ENCODE measurements around the gene METTL1.

DNA sequence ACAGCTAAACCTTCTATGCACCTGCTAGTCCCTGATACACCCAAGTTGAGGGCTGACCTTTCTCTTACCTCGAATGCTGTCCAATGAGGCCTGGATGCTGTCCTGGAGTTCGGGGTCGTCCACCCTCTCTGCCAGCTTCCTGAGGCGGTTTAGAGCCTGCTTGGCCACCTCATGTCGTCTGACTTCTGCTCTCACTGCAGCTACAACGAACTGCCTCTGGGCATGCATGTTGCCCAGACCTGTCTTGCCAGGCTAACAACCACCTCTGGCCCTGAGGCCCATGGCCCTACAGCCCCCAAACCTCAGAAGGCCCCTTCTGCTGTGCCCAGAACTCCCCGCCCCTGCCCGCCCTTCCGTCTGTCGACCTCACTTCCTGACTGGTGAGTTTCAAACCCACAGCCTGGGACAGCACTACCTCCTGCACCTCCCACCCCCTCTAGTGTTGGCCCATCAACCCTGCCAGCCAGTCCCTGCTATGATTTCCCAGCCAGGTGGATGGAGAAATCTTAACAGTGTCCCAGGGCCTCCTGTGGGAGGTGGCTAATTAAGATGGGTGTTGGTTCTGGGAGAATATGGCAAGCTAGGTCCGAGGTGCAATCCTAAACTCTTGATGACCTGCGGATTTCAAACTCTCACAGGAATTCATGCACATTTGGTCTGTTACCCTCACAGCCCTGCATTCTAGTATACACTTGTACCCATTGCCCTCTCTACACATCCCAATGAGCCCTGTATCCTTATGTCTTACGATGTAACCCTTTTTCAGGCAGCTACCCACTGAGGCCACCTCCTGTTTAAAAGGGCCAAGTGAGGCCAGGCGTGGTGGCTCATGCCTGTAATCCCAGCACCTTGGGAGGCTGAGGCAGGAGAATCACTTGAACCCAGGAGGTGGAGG lies 29.8 kb downstream of the METTL1 start:
- TF ChIP-seq POLR2AphosphoS5 (IDR thresholded peaks at IDR 0.05): no peak
- TF ChIP-seq, protein P1, sequence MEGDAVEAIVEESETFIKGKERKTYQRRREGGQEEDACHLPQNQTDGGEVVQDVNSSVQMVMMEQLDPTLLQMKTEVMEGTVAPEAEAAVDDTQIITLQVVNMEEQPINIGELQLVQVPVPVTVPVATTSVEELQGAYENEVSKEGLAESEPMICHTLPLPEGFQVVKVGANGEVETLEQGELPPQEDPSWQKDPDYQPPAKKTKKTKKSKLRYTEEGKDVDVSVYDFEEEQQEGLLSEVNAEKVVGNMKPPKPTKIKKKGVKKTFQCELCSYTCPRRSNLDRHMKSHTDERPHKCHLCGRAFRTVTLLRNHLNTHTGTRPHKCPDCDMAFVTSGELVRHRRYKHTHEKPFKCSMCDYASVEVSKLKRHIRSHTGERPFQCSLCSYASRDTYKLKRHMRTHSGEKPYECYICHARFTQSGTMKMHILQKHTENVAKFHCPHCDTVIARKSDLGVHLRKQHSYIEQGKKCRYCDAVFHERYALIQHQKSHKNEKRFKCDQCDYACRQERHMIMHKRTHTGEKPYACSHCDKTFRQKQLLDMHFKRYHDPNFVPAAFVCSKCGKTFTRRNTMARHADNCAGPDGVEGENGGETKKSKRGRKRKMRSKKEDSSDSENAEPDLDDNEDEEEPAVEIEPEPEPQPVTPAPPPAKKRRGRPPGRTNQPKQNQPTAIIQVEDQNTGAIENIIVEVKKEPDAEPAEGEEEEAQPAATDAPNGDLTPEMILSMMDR (IDR thresholded peaks at IDR 0.05): no peak
- no peak for TF ChIP-seq EP300 (IDR thresholded peaks at IDR 0.05)
- TF ChIP-seq POLR2A (IDR thresholded peaks at IDR 0.05): no peak
